GM19467 (cell line): ENCODE measurements around the gene ASXL2.
"Not testable (repeated sequence)": the region's sequence is repeated elsewhere in the genome, so short reads cannot be mapped to it uniquely, and the experiment has no call there.

Experiments used
- ATAC-seq: cut with Tn5 transposase; IDR thresholded peaks from one replicate; pipeline ENCODE4 v1.9.1; 2021; ENCODE audit warnings: mild to moderate bottlenecking, moderate library complexity; ENCODE audit not compliant: unreplicated experiment

The ASXL2 gene

DNA sequence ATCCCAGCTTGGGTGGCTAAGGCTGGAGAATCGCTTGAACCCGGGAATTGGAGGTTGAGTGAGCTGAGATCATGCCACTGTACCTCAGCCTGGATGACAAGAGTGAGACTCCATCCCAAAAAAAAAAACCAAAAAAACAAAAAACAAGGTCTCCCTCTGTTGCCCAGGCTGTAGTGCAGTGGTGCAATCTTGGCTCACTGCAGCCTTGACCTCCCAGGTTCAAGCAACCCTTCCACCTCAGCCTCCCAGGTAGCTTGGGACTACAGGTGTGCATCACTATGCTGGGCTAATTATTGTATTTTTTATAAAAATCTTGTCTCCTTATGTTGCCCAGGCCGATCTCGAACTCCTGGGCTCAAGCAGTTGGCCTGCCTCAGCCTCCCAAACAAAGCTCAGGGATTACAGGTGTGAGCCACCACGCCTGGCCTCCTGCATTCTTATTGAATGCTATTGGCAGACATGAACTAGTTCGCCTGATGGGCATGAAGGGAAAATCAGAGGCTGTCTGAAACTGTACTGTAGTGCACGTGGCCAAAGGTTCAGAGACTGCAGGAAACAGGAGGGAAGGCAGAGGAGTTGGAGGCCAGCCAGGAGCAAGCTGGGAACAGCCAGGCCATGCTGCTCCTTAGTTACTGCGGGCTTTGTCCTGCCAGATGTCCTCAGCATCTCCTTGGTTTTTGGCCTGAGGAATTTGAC lies 16.0 kb upstream of the ASXL2 start:
- no peak for ATAC-seq

DNA sequence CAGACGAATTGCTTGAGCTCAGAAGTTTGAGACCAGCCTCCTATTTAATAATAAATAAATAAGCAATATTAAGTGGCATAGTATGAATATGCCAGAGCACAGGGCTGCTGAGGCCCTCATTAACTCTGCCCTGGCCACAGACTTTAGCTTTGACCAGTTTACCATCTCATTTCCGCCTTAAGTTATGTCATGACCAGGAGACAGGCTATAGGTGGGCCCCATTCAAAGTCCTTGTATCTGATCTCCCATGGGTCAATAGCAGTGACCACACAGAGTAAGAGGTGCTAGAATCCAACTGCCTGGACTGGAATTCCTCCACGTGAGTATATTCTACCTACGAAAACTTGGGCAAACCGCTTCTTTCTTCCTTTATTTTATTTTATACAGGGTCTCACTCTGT lies 13.4 kb upstream of the ASXL2 start:
- no peak for ATAC-seq

DNA sequence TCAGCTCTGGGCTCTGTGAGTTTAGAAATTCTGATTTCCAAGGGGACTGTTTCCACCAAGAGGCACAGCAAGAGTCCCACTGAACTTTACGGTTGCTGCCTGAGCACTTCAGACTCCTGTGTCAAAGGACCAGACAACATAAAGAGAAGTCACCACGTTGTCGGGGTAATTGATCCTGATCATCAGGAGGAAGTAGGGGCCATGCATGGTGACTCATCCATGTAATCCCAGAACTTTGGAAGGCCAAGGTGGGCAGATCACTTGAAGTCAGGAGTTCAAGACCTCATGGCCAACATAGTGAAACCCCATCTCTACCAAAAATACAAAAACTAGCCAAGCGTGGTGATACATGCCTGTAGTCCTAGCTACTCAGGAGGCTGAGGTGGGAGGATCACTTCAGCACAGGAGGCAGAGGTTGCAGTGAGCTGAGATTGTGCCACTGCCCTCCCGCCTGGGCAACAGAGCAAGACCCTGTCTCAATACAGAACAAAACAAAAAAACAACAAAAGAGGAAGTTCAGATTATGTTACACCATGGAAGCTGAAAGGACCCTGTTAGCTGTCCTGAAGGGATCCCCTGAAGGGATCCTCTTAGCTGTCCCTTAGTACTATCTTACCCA lies 9.4 kb upstream of the ASXL2 start:
- no peak for ATAC-seq

DNA sequence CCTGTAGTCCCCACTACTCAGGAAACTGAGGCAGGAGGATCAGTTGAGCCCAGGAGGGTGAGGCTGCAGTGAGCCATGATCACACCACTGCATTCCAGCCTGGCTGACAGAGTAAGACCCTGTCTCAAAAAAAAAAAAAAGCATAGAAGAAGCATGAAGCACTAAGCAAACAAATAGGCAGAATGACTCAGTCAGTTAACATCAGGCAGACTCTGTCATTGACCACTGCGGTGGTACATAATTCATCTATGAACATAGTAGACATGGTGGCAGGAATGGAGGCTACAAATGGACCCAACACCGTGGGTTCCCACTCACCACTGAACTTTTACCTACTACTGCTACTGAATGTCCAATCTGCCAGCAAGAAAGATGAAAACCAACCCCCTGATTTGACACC lies 7.6 kb upstream of the ASXL2 start:
- ATAC-seq: no peak

DNA sequence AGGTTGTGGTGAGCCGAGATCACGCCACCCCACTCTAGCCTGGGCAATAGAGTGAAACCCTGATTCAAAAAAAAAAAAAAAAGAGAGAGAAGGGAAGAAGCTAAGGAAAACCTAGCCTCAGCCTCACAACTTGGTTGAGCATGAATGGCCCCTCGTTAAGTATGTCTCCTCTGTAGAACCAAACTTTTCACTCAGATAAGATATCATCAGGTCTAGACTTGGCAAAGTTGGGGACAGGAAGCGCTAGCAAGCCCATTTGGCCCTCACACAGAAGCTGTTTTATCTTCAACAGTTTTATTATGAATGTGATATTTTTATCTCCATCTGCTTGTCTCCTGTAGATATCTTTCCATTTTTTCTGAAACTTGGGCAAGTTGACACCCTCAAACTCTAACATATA lies 3.5 kb upstream of the ASXL2 start:
- ATAC-seq: no peak

DNA sequence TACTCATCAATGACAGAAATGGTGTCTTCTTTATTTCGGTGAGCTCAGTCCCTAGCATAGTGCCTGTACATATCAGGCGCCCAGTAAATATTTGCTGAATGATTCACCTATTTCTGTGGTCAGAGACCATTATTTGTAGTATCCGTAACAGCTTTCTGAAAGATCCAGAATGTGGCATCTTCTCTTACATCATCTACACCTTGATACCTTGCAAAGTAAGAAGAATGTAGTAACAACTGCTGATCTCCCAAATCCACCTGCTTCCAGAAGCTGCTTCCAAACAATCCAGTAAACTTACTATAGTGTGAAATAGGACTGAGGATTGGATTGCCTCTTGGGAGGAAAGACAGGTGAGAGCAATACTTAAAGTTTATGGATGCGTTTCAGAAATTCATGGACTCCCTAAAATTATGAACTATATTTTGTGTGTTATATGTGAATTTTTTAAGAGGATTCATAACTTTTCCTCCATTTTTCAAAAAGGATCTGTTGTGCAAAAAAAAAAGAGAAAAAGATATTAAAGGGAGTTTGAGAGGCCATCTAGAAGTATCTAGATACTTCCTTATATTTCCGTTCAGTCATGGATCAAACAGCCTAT lies 945 bp upstream of the ASXL2 start:
- ATAC-seq: no peak

DNA sequence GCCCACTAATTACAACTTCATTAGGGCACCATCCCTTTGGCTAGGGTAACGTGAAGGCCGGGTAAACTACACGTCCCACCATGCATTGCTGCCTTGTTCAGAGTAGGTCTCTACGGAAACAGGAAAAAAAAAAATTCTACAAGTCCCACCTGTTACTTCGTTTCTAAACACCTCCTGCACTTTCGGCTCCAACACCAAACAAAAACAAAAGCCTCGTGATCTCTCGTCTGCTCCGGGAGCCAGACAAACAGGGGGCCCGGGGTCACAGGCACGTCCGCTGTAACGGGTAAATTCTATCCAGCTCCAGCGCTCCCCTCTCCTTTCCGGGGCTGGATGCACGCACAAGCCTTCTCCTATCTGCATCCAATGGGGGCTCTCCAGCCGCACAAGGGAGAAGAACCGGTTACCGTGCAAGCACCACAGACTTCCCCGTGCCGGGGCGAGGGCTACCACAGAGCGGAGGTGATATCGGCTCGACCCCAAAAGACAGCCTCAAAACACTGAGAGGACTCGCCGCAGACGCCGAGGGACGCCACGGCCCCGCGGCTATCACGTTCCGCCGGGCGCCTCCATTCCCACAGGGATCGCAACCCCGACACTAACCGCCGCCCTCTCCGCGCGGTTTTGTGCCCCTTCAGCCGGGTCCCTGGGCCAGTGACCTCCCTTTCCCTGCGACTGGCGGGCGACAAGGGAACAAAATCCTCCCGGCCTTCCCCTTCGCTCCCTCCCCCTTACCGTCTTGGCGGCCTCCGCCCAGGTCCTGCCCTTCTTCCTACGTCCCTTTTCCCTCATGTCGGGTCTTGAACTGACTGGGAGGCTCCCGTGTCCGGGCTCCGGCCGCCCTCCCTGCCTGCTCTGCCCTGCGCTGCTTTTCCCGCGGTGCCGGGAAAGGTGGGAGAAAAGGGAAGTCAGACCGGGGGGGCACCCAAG lies 591 bp downstream of the ASXL2 start:
- ATAC-seq: peak; percentile 40

DNA sequence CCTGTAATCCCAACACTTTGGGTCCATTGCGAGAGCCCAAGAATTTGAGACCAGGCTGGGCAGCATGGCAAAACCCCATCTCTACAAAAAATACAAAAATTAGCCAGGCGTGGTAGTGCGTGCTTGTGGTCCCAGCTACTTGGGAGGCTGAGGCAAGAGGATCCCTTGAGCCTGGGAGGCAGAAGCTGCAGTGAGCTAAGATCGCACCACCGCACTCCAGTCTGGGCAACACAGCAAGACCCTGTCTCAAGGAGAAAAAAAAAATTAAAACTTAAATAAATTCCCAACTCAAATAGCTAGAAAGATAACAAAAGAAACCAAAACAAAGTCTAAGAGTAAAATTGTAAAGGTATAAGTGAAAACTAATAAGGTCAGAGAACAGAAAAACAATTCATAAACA lies 6.2 kb downstream of the ASXL2 start:
- no peak for ATAC-seq

DNA sequence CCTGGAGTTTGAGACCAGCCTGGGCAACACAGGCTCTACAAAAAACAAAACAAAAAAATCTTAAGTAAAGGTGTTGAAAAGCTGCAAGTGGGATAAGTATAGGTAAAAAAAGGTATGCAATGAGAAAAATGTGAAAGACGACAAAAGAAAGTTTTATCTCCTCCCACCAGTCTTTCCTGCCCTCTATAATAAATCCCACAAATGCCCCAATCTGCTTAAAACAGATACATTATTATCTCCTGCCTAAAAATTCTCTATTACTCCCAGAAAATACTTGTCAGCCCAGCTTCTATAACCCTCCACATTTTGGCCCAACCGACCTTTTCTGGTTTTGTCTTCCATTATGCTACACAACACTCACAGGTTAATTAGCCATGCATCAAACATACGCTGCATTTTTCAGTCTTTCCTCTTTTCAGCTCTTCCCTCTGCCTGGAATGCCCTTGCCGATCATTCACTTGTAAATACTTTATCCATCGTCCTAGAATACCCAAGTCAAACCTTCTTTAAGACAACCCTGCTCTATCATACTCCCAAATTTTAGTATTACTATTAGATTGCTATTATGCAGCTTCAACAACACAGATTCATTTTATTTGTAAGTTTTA lies 10.8 kb downstream of the ASXL2 start:
- no peak for ATAC-seq

DNA sequence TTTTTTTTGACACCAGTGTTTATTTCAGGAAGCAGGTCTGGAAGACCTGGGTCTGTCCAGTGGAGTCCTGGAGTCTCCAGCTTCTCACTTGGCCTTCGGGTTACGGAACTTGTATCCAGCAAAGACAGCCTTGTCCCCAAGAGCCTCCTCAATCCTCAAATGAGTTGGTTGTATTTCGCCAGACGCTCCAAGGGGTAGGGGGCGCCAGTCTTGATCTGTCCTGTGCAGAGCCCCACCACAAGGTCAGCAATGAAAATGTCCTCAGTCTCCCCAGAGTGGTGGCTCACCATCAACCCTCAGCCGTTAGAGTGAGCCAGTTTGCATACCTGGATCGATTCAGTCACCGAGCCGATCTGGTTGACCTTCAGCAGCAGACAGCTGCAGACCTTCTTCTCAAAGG lies 21.9 kb downstream of the ASXL2 start:
- ATAC-seq: no peak

DNA sequence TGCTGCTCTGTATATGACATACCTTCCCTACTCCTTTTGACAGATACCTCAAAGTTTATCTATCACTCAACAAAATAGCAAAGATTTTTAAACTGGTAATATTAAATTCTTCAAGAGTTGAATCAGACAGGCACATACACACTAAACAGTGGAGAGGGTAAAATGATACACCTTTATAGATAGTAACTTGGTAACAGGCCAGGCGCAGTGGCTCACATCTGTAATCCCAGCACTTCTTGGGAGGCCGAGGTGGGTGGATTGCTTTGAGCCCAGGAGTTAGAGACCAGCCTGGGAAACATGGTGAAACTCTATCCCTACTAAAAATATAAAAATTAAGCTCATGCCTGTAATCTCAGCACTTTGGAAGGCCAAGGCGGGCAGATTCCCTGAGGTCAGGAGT lies 23.2 kb downstream of the ASXL2 start:
- no peak for ATAC-seq

DNA sequence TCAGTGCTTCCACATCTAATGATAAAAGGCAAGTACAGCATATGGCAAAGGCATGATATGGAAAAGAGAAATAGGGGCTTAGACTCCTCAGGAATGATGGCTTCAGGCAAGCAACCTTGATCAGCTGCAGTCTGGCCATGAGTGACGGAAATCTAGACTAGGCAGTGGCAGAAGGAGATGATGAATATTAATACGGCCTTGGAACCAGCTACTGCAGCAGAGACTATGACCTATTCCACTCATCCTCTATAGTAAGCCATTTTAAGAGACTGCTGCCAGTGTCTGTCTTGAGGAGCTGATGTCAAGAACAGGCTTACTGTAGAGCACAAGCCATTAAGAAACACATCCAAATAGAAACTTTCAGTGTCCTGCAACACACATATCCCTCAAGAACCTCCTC lies 23.7 kb downstream of the ASXL2 start:
- ATAC-seq: no peak

DNA sequence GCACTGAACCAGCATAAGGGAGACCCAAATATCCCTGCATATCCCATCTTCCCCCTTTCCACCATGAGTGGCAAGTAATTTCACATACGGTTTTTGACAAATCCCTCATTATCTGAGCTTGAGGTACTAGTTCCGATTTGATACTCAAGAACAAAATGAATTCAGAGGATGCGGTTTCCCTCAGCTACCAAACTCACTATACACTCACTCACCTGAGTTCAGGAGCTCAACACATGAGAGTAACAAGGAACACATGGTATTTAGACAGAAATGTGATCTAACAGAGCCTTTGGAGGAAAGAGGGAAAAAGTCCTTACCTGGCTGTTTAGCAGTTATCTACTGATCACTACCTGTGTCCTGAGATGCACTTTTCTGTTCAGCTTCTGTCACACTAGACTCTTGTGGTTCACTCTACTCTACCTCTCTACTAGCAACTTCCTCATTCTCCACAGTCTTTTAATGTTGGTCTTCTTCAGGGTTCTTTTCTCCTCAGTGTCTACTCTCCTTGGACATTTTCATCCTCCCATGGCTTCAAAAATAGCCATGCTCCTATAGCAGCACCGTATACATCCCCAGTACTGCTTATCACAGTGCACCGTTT lies 25.1 kb downstream of the ASXL2 start:
- no peak for ATAC-seq

DNA sequence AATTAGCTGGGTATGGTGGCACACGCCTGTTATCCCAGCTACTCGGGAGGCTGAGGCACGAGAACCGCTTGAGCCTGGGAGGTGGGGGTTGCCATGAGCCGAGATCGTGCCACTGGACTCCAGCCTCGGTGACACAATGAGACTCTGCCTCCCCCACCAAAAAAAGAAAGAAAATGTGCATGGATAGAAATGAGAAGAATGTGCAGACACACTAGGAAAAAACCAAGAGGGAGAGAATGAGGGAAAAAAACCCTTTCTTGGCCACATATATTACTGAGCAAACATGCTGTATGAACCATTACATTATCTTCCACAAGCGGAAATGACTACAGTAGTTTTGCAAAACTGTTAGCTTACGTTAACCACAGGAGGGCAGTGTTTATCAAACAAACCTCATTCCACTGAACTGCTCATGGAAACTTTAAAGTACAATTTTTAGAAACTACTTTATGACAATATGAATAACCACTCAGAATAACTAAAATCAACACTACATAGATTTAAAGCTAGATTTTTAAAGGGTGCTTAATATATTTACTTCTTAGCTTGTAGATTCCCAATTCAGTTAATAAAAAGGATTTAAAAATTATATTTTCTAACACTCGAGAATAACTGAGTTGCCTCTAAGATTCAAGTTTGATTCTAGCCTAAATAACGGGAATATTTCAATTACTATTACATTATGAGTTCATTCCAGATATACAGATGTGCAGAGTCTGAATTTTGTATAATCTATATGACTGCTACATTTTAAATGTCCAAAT lies 26.4 kb downstream of the ASXL2 start:
- ATAC-seq: no peak

DNA sequence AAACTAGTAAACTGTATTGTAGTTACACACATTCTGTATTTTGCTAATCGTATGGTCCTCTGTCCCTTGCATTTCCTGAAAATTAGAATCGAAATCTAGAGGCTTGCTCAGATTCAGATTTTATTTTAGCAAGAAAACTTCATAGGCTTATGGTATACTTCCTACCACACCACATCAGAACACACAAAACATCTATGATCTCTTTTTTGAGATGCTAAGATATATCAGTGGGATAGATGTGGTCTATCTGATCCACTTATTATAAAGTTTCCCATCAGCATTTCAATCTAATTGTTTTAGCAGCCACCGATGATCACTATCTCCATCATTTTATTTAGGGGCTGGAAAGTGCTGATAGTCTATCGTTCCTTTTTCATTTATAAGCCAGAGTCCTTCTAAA lies 27.9 kb downstream of the ASXL2 start:
- ATAC-seq: not testable (repeated sequence)

DNA sequence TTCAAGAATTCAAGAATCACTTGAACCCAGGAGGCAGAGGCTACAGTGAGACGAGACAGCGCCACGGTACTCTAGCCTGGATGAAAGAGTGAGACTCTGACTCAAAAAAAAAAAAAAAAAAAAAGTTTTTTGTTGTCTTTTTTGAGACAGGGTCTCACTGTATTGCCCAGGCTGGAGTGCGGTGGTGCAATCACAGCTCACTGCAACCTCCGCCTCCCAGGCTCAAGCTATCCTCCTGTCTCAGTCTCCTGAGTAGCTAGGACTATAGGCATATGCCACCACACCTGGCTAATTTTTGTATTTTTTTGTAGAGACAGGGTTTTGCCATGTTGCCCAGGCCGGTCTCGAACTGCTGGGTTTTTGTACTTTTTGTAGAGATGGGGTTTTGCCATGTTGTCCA lies 28.9 kb downstream of the ASXL2 start:
- ATAC-seq: not testable (repeated sequence)

DNA sequence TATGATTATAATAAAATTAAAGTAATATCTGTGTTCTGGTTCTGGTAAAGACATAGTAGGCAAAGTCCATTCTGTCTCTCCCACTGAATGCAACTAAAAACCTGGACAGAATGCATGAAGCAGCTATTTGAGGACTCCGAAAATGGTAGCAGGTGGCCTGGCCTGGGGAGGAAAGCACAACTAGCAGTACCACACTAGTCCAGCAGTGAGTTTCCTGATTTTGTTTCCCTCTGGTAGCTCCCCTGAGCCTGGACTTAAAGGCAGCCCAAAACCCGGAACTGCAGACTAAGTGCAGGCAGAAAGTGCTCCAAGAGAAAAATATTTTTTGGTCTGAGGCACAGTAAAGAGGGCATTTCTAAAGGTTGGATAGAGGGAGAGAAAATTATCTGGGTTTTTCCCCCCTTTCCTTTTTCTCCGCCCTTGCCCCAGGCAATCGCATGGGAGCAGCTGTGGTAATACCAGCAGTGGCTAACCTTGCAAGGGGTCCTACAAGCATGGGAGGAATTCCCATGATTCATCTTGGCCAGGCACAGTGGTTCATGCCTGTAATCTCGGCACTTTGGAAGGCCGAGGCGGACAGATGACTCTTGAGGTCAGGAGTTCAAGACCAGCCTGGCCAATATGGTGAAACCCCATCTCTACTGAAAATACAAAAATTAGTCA lies 32.3 kb downstream of the ASXL2 start:
- no peak for ATAC-seq

DNA sequence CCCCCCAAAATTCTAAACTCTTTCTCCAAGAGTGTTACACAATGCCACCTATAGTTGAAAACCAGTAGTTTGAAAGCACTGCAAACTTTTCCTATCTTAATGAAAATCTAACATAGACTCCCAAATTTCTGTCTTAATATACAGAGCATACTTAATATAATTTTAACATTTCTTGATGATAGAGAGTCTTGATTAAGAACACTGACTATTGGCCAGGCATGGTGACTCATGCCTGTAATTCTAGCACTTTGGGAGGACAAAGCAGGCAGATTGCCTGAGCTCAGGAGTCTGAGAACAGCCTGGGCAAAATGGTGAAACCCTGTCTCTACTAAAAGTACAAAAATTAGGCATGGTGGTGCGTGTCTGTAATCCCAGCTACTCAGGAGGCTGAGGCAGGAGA lies 34.2 kb downstream of the ASXL2 start:
- ATAC-seq: no peak

DNA sequence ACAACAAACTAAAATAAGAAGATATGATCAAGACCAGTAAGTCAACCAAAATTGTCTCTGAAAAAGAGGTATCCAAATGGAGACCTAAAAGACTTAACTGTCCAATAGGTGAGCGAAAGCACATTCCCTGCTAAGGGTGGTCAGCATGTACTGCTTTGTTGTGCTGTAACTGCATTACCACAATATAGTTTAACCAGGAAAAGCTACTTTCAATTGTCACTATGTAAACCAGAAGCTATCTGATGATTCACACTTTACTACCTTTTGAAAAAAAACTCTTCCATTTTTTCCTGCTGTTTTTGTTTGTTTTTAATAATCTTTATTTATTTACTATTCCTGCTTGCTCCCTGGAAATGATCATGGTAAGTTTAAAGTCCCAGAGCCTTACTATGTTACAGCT lies 36.1 kb downstream of the ASXL2 start:
- no peak for ATAC-seq
